Measurements from ENCODE around the gene WDR91.
"Not testable (repeated sequence)": the region's sequence is repeated elsewhere in the genome, so short reads cannot be mapped to it uniquely, and the experiment has no call there.

WDR91 gene

GRCh38 chr7:135234095-135234494 is 22.8 kb upstream of the WDR91 start:
- DNase-seq (ENCODE audit: low read depth in 2 of 2): not testable (repeated sequence)

- no peak for DNase-seq (ENCODE audit: low read depth in 2 of 2)
Observed at GRCh38 chr7:135233570-135233969, 22.2 kb upstream of the WDR91 start, which contains the start of gene STRA8. Gene STRA8, plus strand, starts transcription at chr7:135233838. Its CDS starts 6,687 bp downstream, at chr7:135240525.

- no peak for DNase-seq (ENCODE audit: low read depth in 2 of 2)
Observed at GRCh38 chr7:135232720-135233119, 21.4 kb upstream of the WDR91 start.

- DNase-seq (ENCODE audit: low read depth in 2 of 2): no peak
Observed at GRCh38 chr7:135232087-135232486, 20.8 kb upstream of the WDR91 start.

GRCh38 chr7:135231686-135232085 is 20.4 kb upstream of the WDR91 start:
- no peak for DNase-seq (ENCODE audit: low read depth in 2 of 2)

- DNase-seq (ENCODE audit: low read depth in 2 of 2): no peak
Observed at GRCh38 chr7:135224027-135224426, 12.7 kb upstream of the WDR91 start.

- no peak for DNase-seq (ENCODE audit: low read depth in 2 of 2)
Observed at GRCh38 chr7:135217645-135218509, 6.6 kb upstream of the WDR91 start.

- no peak for DNase-seq (ENCODE audit: low read depth in 2 of 2)
Observed at GRCh38 chr7:135215698-135216097, 4.4 kb upstream of the WDR91 start.

GRCh38 chr7:135215180-135215579 is 3.9 kb upstream of the WDR91 start:
- no peak for DNase-seq (ENCODE audit: low read depth in 2 of 2)

- no peak for DNase-seq (ENCODE audit: low read depth in 2 of 2)
Observed at GRCh38 chr7:135213831-135214230, 2.5 kb upstream of the WDR91 start.

- not testable (repeated sequence) for DNase-seq (ENCODE audit: low read depth in 2 of 2)
Observed at GRCh38 chr7:135211946-135212685, 790 bp upstream of the WDR91 start.

GRCh38 chr7:135210888-135211178 is 493 bp downstream of the WDR91 start:
- DNase-seq (ENCODE audit: low read depth in 2 of 2): no peak

- DNase-seq (ENCODE audit: low read depth in 2 of 2): no peak
Observed at GRCh38 chr7:135209225-135209834, 2.0 kb downstream of the WDR91 start.

GRCh38 chr7:135208102-135208793 is 3.1 kb downstream of the WDR91 start:
- no peak for DNase-seq (ENCODE audit: low read depth in 2 of 2)

GRCh38 chr7:135207406-135208101 is 3.8 kb downstream of the WDR91 start:
- no peak for DNase-seq (ENCODE audit: low read depth in 2 of 2)

GRCh38 chr7:135206941-135207391 is 4.4 kb downstream of the WDR91 start:
- no peak for DNase-seq (ENCODE audit: low read depth in 2 of 2)

- DNase-seq (ENCODE audit: low read depth in 2 of 2): no peak
Observed at GRCh38 chr7:135205850-135206249, 5.5 kb downstream of the WDR91 start.

- no peak for DNase-seq (ENCODE audit: low read depth in 2 of 2)
Observed at GRCh38 chr7:135204876-135205275, 6.5 kb downstream of the WDR91 start.

GRCh38 chr7:135204341-135204749 is 7.0 kb downstream of the WDR91 start:
- no peak for DNase-seq (ENCODE audit: low read depth in 2 of 2)

GRCh38 chr7:135201350-135201749 is 10.0 kb downstream of the WDR91 start:
- no peak for DNase-seq (ENCODE audit: low read depth in 2 of 2)

GRCh38 chr7:135200821-135201331 is 10.4 kb downstream of the WDR91 start:
- no peak for DNase-seq (ENCODE audit: low read depth in 2 of 2)

Measured in activated CD4-positive, alpha-beta T cell treated with anti-CD3 and anti-CD28 coated beads for 24 hours (primary cell).